ENCODE data around the gene BIVM.

BIVM gene

DNA sequence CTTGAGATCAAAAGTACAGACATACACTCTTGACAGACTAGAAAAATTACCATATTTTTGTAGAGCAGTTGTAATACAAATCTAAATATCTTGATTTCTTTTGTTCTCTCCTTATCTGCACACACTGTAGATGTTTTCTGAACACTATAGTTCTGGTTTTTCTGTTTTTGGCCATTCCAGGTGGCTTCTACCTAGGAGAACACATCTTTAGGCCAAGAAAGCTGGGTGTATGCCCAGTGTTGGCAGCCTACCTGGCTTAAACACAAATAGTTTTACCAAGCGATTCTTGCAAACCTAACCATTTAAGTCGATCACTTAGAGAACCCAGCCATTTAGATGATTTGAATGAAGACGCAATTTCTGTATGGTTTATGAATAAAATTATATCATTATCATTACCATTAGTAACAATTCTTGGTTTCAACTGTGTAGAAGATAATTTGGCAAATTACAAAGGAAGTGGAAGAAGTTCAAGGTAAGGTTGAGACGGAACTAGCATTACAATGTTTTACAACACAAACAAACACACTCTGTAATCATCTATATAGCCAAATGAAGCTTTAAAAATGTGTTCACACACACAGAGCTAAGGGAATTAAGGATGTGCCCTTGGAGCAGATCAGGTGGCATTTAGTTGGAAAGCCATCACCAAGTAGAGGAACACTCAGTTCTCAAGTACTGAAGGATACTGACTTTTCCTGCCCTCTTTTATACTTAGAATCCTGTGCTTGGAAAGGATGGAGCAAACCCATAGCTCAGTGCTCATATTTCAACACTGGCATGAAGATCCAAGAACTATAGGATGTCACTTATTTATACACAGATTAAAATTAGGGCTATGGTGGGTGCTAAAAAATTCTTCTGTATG lies 83.1 kb downstream of the BIVM start:
- no peak for DNase-seq
